CD1c-positive myeloid dendritic cell (primary cell): ENCODE data around the gene MRI1.
"Not testable (repeated sequence)": the region's sequence is repeated elsewhere in the genome, so short reads cannot be mapped to it uniquely, and the experiment has no call there.

Experiments
- DNase-seq: peaks from one replicate; pipeline ENCODE4 v3.0.0-alpha.2; 2016; ENCODE audit errors: extremely low spot score

MRI1 gene

DNA sequence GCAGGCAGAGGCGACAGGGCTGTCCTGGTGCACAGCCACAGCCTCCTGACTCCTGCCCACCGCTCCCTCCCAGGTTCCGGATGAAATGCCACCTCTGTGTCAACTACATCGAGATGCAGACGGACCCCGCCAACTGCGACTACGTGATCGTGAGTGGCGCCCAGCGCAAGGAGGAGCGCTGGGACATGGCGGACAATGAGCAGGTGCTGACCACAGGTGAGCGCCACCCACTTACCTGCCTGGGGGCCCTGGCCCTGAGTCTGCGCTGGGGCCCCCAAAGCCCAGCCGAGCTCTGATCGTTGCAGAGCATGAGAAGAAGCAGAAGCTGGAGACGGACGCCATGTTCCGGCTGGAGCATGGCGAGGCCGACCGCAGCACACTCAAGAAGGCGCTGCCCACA lies 5.5 kb upstream of the MRI1 start:
- no peak for DNase-seq

DNA sequence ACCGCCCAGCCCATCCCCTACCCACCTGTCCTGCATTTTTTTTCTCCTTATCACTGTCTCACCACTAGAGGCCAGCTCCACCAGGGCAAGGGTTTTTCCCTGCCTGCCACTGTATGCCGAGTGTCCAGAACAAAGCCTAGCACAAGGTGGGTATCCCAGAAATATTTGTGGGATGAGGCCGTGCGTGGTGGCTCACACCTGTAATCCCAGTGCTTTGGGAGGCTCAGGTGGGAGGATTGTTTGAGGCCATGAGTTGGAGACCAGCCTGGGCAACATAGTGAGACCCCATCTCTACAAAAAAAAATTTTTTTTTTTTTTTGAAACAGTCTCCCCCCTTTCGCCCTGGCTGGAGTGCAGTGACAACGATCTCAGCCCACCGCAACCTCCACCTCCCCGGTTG lies 2.9 kb upstream of the MRI1 start:
- no peak for DNase-seq

DNA sequence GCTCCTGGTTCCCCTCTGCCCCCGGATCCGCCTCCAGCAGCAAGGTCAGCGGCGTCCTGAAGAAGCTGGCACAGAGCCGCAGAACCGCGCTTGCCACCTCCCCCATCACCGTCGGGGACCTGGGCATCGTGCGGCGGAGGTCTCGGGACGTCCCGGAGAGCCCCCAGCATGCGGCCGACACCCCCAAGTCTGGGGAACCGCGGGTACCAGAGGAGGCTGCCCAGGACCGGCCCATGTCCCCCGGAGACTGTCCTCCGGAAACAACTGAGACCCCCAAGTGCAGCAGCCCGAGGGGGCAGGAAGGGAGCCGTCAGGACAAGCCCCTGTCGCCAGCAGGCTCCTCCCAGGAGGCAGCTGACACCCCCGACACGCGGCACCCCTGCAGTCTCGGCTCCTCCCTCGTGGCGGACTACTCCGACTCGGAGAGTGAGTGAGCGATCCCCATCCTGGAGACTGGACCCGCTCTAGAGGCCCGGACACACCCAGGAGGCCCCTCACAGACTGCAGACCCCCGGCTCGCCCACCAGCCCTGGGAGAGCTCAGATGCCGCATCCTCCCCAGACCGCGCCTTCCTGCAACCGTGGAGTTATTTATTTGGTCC lies 1.6 kb upstream of the MRI1 start:
- DNase-seq = no peak

DNA sequence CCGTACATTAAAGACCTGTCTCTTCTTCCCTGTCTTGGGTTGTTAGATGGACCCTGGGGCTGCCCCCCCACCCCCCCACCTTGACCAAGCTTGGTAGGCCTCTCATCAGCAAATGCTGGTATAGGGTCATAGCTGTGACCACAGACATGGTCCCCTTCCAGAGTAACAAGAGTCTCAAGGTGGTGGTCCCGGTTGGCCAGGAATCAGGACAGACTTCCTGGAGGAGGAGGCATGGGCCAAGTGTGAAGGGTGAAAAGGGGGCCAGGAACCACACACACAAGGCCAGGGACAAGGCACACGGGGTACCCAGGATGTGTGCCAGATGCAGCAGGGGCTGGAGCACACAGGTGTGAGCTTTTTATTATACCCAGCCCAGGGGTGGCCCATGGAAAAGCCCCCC lies 1.1 kb upstream of the MRI1 start:
- DNase-seq = no peak

DNA sequence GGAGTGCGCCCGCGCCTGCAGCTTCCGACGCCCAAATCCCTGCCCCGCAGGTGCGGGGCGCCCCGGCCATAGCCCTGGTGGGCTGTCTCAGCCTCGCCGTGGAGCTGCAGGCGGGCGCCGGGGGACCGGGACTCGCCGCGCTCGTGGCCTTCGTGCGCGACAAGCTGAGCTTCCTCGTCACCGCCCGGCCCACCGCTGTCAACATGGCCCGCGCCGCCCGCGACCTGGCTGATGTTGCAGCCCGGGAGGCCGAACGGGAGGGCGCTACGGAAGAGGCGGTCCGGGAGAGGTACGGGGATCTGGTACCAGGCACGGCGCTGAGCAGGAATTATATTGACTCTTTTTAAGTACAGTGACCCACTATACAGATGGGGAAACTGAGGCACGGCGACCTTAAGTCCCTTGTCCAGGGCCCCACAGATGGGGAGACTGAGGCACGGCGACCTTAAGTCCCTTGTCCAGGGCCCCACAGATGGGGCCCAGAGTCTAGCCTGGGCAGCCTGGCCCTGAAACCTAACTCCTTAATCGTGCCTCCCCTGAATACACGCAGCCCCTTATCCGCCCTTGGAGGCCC lies 586 bp downstream of the MRI1 start:
- DNase-seq = peak; percentile 44

DNA sequence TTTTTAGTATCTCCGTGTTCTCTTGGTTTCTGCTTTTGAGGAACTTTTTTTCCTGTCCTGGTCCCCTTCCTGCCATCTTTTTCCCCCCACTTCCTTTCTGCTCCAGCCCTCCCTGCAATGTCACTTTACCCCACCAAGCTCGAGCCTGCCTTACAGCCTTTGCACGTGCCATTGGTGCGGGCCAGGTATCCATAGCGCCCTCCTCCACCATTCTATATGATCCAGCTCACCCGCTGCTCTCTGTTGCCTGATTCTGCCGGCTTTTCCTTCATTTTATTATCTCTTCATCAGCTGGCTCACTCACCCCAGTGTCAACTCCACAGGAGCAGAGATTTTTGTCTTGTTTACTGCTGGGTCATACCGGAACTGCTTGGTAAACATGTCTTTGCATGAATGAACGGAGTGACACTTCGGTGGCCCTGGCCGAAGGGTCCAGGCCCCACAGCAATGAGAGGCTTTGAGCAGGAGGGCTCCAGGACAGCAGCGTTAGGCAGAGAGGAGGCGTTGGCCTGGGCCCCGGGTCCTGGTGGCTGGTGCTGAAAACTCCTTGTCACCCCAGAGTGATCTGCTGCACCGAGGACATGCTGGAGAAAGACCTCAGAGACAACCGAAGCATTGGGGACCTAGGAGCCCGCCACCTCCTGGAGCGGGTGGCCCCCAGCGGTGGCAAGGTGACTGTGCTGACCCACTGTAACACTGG lies 1.2 kb downstream of the MRI1 start:
- DNase-seq = no peak

DNA sequence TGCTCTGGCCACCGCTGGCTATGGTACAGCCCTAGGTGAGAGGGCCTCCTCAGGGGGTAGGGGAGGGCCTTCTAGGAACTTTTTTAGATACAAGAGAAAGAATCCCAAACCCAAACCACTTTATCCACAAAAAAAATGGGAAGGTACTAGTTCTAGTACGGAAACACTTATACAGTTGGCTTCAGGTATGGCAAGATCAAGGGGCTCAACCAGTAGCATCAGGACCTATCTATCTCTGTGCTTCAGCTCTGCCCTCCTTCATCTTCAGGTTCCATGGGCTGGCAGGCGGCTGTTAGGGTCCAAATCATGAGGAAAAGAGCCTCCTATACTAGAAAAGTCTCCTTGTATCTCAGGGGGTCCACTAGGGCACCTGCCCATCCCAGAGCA lies 1.8 kb downstream of the MRI1 start:
- no peak for DNase-seq

DNA sequence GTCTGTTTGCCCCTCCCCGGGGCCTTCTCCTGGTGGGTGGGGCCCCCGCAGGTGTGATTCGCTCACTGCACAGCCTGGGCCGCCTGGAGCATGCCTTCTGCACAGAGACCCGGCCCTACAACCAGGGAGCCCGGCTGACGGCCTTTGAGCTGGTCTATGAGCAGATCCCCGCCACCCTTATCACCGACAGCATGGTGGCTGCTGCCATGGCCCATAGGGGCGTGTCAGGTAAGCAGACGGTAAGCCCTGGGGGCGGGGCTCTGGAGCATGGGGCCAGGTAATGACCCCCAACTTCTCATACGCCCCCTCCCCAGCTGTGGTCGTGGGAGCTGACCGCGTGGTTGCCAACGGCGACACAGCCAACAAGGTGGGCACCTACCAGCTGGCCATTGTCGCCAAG lies 4.2 kb downstream of the MRI1 start:
- DNase-seq = no peak

DNA sequence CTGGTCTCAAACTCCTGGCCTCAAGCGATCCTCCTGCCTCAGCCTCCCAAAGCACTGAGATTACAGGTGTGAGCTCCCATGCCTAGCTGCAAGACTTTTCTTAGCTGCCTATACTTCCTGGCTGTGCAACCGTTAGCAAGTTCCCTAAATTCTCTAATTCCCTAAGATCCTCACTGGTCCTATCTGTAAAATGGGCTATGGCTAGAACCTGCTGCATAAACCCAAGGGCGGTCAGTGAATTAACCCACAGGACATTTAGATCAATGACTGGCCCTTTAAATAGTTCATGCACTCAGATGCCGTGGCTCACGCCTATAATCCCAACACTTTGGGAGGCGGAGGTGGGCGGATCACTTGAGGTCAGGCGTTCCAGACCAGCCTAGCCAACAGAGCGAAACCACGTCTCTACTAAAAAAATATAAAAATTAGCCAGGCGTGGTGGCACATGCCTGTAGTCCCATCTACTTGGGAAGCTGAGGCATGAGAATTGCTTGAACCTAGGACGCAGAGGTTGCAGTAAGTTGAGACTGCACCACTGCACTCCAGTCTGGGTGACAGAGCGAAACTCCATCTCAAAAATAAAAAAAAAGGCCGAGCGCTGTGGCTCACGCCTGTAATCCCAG lies 5.8 kb downstream of the MRI1 start:
- DNase-seq = no peak

DNA sequence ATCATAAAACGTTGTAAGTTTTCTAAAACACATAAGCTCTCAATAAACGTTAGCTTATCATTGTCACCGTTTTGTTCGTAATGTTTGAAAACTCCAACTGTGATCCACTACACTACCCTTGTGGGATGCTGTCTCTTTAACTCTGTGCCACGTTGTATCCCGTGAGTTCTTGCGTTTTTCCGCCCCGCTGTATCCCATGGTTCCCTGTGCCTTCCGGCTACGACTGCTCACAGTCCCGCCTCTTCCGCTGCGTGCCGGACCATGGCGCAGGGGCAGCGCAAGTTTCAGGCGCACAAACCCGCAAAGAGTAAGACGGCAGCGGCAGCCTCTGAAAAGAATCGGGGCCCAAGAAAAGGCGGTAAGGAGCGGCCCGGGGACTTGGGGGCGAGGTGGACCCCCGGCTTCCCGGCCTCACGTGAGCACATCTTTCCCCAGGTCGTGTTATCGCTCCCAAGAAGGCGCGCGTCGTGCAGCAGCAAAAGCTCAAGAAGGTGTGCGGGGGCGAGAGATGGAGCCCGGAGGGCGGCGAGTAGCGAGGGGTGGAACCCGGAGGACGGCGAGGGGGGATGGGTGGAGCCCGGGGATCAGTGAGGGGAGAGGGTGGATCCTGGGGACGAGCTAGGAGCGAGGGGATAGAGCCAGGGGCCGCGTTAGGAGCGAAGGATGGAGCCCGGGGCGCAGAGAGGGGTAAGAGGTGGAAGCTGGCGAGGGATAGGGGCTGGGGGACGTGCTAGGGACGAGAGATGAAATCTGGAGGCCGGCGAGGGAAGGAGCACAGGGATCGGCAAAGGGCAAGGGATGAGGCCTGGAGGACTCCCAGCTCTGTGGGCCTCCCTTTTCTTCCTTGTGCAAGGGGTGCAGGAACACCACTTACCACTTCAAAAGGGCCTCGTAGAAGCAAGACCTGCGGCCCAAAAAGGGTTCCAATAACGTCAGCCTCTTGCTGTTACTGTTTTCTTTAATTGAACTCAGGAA lies 10.2 kb downstream of the MRI1 start, which contains the start of gene C19orf53:
Gene C19orf53 (plus strand): TSS at position 240 of the 975 bp plus-strand sequence. CDS start 22 bp downstream, at position 262.
- DNase-seq = peak; percentile 94

DNA sequence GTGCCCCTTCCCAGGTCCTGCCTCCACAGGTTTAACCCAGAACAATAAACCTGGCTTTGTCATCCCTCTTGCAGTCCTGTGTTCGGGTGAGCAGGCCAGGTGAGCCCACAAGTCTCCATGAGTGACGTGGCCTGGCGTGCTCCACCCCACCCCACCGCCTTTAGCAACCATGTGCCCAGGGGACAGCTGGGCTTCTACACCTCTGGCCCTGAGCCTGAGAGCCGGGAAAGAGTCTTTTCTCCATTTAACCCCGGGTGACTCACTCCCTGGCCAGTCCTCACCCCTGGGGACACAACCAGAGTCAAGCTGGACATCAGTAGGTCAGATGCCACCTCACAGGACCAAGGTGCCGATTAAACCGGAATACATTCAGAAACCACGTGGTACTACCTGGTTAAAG lies 14.1 kb downstream of the MRI1 start:
- DNase-seq = no peak

DNA sequence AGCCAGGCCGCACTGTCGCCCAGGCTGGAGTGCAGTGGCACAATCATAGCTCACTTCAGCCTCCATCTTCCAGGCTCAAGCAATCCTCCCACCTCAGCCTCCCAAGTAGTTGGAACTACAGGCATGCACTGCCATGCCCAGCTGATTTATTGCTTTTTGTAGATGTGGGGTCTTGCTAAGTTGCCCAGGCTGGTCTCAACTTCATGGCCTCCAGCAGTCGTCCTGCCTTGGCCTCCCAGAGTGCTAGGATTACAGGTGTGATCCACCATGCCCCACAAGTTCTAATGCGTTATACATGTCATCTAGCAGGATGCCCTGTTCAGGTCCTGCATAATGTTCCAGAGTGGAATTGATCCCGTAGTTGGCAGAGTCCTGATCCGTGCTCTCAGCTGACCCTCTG lies 14.5 kb downstream of the MRI1 start:
- DNase-seq = no peak

DNA sequence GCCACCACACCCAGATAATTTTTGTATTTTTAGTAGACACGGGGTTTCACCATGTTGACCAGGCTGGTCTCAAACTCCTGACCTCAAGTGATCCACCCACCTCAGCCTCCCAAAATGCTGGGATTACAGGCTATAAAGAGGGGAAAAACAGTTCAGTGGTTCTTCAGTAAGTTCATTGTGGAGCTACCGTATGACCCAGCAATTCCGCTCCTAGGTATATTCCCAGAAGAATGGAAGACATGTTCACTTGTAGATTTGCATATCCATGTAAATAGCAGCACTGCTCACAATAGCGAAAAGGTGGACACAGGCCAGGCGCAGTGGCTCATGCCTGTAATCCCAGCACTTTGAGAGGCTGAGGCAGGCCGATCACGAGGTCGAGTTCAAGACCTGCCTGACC lies 15.5 kb downstream of the MRI1 start:
- not testable (repeated sequence) for DNase-seq

DNA sequence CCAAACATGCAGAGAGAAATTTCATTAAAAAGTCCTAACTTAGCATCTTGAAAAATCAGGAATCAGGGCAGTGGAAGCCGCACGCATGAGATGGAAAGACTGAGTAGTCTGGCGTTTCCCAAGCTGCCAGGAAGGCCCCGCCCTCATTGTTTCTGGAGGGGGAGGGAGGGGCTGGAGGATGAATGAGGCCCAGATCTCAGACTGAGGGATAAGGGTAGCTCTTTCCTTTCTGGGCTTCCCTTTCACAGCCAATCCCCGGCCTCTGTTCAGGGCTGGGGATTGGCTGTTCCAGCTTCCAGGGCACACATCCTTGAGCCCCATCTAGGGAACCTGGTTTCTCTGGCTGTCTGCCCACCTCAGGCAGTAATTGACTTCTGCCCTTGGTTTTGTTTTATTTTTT lies 17.2 kb downstream of the MRI1 start:
- DNase-seq = peak; percentile 11

DNA sequence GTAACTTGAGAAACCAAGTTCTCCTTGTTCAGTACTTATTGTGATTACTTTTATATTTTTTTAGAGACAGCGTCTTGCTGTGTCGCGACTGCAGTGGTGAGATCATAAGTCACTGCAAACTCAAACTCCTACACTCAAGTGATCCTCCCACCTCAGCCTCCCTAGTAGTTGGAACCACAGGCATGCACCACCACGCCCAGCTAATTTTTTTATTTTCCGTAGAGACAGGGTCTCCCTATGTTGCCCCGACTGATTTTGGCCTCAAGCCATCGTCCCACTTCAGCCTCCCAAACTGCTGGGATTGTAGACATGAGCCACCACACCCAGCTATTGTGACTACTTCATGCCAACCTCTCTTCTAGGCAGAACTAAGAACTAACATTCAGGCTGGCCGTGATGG lies 18.2 kb downstream of the MRI1 start:
- no peak for DNase-seq

DNA sequence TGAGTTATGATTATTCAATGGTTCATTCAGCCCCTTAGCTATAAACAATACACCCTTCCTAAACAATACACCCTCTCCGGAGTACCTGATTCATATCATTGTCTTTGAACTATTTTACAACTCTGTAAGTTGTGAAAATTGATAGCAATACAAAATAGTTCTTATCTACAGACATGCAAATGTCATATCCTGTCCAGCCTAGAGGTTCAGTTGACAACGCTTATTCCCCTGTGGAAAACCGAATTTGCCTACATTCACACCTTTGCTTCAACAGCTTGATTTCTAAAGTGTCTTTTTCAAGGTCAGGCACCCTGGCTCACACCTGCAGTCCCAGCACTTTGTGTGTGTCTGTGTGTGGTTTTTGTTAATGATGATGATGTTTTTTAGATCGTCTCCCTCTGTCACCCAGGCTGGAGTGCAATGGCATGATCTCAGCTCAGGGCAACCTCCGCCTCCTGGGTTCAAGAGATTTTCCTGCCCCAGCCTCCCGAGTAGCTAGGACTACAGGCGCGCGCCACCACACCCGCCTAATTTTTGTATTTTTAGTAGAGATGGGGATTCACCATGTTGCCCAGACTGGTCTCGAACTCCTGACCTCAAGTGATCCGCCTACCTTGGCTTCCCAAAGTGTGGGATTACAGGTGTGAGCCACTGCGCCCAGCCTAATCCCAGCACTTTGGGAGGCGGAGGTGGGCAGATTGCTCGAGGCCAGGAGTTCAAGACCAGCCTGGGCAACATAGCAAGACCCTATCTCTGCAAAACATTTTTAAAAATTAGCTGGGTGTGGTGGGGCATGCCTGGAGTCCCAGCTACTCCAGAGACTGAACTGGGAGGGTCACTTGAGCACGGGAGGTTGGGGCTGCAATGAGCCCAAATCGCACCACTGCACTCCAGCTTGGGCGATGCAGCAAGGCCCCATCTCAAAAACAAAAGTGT lies 19.5 kb downstream of the MRI1 start:
- no peak for DNase-seq

DNA sequence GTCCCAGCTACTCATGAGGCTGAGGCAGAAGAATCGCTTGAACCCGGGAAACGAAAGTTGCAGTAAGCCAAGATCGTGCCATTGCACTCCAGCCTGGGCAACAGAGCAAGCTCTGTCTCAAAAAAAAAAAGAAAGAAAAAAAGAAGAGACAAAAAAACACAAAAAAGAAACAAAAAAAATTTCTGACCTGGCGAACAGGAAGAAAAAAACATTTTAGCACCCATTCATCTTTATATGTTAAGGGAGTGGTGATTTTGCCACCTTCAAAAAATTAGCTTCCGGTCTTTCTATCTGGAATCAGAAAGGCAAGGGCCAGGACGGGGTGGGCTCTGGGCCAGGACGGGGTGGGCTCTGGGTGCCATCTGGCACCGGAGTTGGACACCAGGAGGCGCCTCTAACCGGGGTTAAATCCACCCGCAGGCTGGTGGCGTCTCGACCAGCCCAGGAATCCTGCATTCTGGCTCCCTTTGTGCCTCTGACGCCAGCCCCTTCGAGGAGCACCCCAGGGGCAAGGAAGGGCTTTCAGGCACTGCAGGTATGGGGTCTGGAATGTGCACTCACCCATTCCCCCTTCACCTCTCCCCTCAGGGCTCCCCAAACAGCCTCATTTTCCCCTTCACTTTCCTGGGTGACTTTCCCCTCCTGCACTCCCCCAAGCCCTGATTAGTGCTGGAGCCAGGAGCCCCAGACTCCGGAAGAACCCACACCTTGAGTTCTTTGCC lies 20.6 kb downstream of the MRI1 start:
- DNase-seq = peak; percentile 70

DNA sequence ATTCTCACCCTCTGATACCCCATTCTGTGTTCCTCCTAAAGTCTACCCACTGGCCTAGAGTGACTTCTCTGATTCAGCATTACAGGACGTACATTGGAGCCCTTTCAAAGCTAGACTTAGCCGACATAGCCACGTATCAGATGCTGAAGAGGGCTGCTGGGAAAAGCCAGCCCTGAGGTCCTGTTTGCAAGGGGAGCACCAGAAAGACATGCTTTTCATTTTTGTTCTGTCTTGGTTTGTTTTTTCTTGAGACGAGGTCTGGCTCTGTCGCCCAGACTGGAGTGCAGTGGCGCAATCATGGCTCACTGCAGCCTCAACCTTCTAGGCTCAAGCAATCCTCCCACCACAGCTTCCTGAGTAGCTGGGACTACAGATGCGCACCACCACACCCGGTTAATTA lies 24.7 kb downstream of the MRI1 start:
- peak; percentile 16 for DNase-seq

DNA sequence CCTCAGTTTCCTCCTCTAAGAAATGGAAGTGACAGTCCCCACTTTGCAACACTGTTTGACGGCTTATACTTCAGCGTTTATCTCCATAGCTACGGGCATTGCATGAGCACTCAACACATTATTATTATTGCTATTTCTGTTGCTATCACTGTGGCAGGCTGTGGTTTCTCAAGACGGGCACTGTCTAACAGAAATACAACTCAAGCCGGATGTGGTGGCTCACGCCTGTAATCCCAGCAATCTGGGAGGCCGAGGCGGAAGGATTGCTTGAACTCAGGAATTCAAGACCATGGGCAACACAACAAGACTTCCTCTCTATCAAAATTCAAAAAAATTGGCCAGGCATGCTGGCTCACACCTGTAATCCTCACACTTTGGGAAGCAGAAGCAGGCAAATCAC lies 26.0 kb downstream of the MRI1 start:
- DNase-seq = peak; percentile 47

DNA sequence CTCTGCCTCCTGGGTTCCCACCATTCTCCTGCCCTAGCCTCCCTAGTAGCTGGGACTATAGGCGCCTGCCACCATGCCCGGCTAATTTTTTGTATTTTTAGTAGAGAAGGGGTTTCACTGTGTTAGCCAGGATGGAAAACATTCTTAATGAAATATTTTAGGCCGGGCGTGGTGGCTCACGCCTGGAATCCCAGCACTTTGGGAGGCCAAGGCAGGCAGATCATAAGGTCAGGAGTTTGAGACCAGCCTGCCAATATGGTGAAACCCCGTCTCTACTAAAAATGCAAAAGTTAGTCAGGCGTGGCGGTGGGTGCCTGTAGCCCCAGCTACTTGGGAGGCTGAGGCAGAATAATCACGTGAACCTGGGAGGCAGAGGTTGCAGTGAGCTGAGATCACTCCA lies 29.0 kb downstream of the MRI1 start:
- not testable (repeated sequence) for DNase-seq
